HepG2 (cell line): Measurements from ENCODE around the gene TUBB. TPM values are rescaled to one million over a fixed set of nuclear protein-coding genes. Genes with fewer than 3 reads are reported as not detected.
A peak's percentile ranks its signal among the peaks of the same experiment; 100 is the strongest.

Experiments
- ADNP ChIP-seq: sonication (generic); formaldehyde crosslinking; IDR thresholded peaks from 2 replicates; pipeline ENCODE4 v1.4.0; 2020; ENCODE audit warnings: missing genetic modification reagents
- HNRNPK ChIP-seq: fragments of 200-400 bp; formaldehyde crosslinking; IDR thresholded peaks from 2 replicates; pipeline ENCODE4 v1.6.1; 2018; ENCODE audit warnings: low read length, low read depth, moderate library complexity, mild to moderate bottlenecking; ENCODE audit not compliant: poor library complexity, severe bottlenecking
- HNRNPUL1 ChIP-seq: fragments of 200-400 bp; formaldehyde crosslinking; IDR thresholded peaks from 2 replicates; pipeline ENCODE4 v1.6.1; 2017; ENCODE audit warnings: low read depth, mild to moderate bottlenecking, low read length, moderate library complexity
- HOXA3 ChIP-seq: sonication (generic); formaldehyde crosslinking; IDR thresholded peaks from 2 replicates; pipeline ENCODE4 v1.5.0; 2020; ENCODE audit warnings: missing genetic modification reagents
- RFX1 ChIP-seq: fragments of 450-650 bp; IDR thresholded peaks from 2 replicates; pipeline ENCODE4 v1.6.1; 2017
- RNF2 ChIP-seq: fragments of 450-650 bp; conservative IDR thresholded peaks from 2 replicates; pipeline ENCODE4 v1.6.1; 2016; ENCODE audit warnings: low read depth
- SMARCE1 ChIP-seq: fragments of 450-650 bp; IDR thresholded peaks from 2 replicates; pipeline ENCODE4 v1.6.1; 2017; ENCODE audit warnings: borderline replicate concordance
- SPEN ChIP-seq: sonication (generic); formaldehyde crosslinking; IDR thresholded peaks from 2 replicates; pipeline ENCODE4 v1.5.1; 2020; ENCODE audit warnings: low read depth, mild to moderate bottlenecking, missing genetic modification reagents
- ZNF136 ChIP-seq: sonication (generic); formaldehyde crosslinking; IDR thresholded peaks from 2 replicates; pipeline ENCODE4 v1.8.1; 2022; ENCODE audit warnings: low read depth, mild to moderate bottlenecking, moderate library complexity, missing genetic modification reagents
- ZNF235 ChIP-seq: sonication (generic); formaldehyde crosslinking; IDR thresholded peaks from 2 replicates; pipeline ENCODE4 v1.8.1; 2023; ENCODE audit warnings: mild to moderate bottlenecking, missing genetic modification reagents, borderline replicate concordance
- ZNF24 ChIP-seq: fragments of 450-650 bp; IDR thresholded peaks from 2 replicates; pipeline ENCODE4 v1.6.1; 2017; ENCODE audit warnings: antibody characterized with exemption, mild to moderate bottlenecking
- ZNF775 ChIP-seq: sonication (generic); formaldehyde crosslinking; IDR thresholded peaks from 2 replicates; pipeline ENCODE4 v1.4.0; 2020; ENCODE audit warnings: missing genetic modification reagents, mild to moderate bottlenecking, moderate library complexity, borderline replicate concordance
- polyA plus RNA-seq, 8 experiments: library from polyadenylated mRNA; depleted of rRNA in 3 of 8; stranded (reverse) in 7 of 8; unstranded in 1 of 8; fragments of >200 nt; fragmentation: Illumina TruSeq in 4 of 8; extraction: Trizol in 4 of 8; gene quantifications; 2 replicates each; pipeline versions ENCODE4 v1.2.1 to v1.2.3, GENCODE V29; 2011 to 2016; ENCODE audit warnings: low read depth in 4 of 8, missing spikeins in 1 of 8, mixed read lengths in 1 of 8; ENCODE audit not compliant: insufficient read depth in 1 of 8
- total RNA-seq, 5 experiments: library from RNA; depleted of rRNA; stranded (reverse); fragments of >200 nt; fragmentation: Illumina TruSeq; extraction: Trizol; gene quantifications; 2 replicates each; pipeline ENCODE4 v1.2.3, GENCODE V29; 2016; ENCODE audit warnings: low read depth in 1 of 5
- TF ChIP-seq, protein P1 (sequence below): sonication (generic); formaldehyde crosslinking; conservative IDR thresholded peaks from 2 replicates; pipeline ENCODE4 v1.4.0; 2020; ENCODE audit warnings: missing genetic modification reagents
- TF ChIP-seq, protein P2 (sequence below): sonication (generic); formaldehyde crosslinking; IDR thresholded peaks from 2 replicates; pipeline ENCODE4 v1.4.0; 2020; ENCODE audit warnings: missing genetic modification reagents
- TF ChIP-seq, protein P3 (sequence below): sonication (generic); formaldehyde crosslinking; IDR thresholded peaks from 2 replicates; pipeline ENCODE4 v1.8.1; 2022; ENCODE audit warnings: mild to moderate bottlenecking, missing genetic modification reagents
- TF ChIP-seq, protein P4 (sequence below): IDR thresholded peaks from 2 replicates; pipeline ENCODE4 v1.6.1; 2016; ENCODE audit warnings: low read depth
- TF ChIP-seq, protein P5 (sequence below): sonication (generic); formaldehyde crosslinking; conservative IDR thresholded peaks from 2 replicates; pipeline ENCODE4 v1.4.0; 2020; ENCODE audit warnings: missing genetic modification reagents
- TF ChIP-seq, protein P6 (sequence below): sonication (generic); formaldehyde crosslinking; IDR thresholded peaks from 2 replicates; pipeline ENCODE4 v1.4.0; 2020; ENCODE audit warnings: missing genetic modification reagents, borderline replicate concordance
- TF ChIP-seq, protein P7 (sequence below): sonication (generic); formaldehyde crosslinking; IDR thresholded peaks from 2 replicates; pipeline ENCODE4 v1.8.1; 2023; ENCODE audit warnings: mild to moderate bottlenecking, missing genetic modification reagents, borderline replicate concordance

Gene TUBB
- total and polyA plus RNA-seq, 2 of the 13 experiments (the other 11 are each of a cell fraction or from before 2014, with no cell fraction given), result 911 to 1,163 TPM

DNA sequence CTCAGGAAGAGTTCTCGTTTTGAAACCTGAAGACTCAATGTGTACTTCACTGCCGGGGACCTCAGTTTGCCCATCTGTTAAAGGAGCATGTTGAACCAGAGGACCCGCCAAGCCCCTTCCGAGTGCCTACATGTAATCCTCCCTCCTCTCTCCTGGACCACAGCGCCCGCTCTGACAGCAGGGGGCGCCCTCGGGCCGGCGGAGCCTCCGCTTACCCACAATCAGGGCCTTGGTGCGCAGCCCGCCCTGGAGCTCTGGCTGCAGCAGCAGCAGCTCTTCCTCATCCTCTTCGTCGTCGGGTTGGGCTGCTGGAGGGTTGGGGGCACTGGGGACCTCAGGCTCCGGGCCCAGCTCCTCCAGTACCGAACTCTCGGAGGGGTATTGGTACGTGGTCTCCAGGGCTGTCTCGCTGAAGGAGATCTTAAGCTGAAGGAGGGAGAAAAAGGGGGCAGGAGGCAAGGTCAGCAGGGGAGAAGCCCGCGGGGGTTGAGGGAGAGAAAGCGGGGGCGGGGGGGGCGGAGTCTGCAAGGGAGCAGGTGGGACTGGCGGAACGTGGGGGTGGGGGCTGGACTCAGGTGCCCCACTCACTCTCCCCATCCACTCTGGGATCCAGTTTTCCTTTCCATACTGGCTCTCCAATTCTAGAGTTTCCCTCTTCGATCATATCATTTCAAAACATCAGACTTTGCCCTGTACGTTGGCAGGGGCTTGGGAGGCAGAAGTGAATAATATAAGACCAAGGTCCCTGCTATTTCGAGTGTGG lies 41.0 kb upstream of the TUBB start (continued):
- TF ChIP-seq, protein P1, sequence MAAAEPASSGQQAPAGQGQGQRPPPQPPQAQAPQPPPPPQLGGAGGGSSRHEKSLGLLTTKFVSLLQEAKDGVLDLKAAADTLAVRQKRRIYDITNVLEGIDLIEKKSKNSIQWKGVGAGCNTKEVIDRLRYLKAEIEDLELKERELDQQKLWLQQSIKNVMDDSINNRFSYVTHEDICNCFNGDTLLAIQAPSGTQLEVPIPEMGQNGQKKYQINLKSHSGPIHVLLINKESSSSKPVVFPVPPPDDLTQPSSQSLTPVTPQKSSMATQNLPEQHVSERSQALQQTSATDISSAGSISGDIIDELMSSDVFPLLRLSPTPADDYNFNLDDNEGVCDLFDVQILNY, result no peak
- peak; percentile 66; the same call in 1 of the 2 replicates for TF ChIP-seq ZNF775 (CRISPR knock-in tag)
- TF ChIP-seq ZNF24, result 0 out of 2 replicates have a peak, but pooled peaks have one; percentile 36
- TF ChIP-seq, protein P2, sequence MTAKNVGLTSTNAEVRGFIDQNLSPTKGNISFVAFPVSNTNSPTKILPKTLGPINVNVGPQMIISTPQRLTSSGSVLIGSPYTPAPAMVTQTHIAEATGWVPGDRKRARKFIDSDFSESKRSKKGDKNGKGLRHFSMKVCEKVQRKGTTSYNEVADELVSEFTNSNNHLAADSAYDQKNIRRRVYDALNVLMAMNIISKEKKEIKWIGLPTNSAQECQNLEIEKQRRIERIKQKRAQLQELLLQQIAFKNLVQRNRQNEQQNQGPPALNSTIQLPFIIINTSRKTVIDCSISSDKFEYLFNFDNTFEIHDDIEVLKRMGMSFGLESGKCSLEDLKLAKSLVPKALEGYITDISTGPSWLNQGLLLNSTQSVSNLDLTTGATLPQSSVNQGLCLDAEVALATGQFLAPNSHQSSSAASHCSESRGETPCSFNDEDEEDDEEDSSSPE (CRISPR knock-in tag), result peak; percentile 56
- TF ChIP-seq RFX1, result no peak
- no peak for TF ChIP-seq RNF2
- TF ChIP-seq, protein P3, sequence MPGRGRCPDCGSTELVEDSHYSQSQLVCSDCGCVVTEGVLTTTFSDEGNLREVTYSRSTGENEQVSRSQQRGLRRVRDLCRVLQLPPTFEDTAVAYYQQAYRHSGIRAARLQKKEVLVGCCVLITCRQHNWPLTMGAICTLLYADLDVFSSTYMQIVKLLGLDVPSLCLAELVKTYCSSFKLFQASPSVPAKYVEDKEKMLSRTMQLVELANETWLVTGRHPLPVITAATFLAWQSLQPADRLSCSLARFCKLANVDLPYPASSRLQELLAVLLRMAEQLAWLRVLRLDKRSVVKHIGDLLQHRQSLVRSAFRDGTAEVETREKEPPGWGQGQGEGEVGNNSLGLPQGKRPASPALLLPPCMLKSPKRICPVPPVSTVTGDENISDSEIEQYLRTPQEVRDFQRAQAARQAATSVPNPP (CRISPR knock-in tag), result peak; percentile 74; the same call in 1 of the 2 replicates
- no peak for TF ChIP-seq HNRNPUL1
- TF ChIP-seq, protein P4, sequence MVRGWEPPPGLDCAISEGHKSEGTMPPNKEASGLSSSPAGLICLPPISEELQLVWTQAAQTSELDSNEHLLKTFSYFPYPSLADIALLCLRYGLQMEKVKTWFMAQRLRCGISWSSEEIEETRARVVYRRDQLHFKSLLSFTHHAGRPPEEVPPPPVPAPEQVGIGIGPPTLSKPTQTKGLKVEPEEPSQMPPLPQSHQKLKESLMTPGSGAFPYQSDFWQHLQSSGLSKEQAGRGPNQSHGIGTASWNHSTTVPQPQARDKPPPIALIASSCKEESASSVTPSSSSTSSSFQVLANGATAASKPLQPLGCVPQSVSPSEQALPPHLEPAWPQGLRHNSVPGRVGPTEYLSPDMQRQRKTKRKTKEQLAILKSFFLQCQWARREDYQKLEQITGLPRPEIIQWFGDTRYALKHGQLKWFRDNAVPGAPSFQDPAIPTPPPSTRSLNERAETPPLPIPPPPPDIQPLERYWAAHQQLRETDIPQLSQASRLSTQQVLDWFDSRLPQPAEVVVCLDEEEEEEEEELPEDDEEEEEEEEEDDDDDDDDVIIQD, result 0 out of 2 replicates have a peak, but pooled peaks have one; percentile 43
- TF ChIP-seq SPEN, result peak; percentile 65; the same call in 1 of the 2 replicates
- peak; percentile 56 for TF ChIP-seq HOXA3 (CRISPR knock-in tag)
- TF ChIP-seq, protein P5, sequence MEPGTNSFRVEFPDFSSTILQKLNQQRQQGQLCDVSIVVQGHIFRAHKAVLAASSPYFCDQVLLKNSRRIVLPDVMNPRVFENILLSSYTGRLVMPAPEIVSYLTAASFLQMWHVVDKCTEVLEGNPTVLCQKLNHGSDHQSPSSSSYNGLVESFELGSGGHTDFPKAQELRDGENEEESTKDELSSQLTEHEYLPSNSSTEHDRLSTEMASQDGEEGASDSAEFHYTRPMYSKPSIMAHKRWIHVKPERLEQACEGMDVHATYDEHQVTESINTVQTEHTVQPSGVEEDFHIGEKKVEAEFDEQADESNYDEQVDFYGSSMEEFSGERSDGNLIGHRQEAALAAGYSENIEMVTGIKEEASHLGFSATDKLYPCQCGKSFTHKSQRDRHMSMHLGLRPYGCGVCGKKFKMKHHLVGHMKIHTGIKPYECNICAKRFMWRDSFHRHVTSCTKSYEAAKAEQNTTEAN (CRISPR knock-in tag), result no peak
- 0 out of 2 replicates have a peak, but pooled peaks have one; percentile 33 for TF ChIP-seq ZNF136 (CRISPR knock-in tag)
- TF ChIP-seq, protein P6, sequence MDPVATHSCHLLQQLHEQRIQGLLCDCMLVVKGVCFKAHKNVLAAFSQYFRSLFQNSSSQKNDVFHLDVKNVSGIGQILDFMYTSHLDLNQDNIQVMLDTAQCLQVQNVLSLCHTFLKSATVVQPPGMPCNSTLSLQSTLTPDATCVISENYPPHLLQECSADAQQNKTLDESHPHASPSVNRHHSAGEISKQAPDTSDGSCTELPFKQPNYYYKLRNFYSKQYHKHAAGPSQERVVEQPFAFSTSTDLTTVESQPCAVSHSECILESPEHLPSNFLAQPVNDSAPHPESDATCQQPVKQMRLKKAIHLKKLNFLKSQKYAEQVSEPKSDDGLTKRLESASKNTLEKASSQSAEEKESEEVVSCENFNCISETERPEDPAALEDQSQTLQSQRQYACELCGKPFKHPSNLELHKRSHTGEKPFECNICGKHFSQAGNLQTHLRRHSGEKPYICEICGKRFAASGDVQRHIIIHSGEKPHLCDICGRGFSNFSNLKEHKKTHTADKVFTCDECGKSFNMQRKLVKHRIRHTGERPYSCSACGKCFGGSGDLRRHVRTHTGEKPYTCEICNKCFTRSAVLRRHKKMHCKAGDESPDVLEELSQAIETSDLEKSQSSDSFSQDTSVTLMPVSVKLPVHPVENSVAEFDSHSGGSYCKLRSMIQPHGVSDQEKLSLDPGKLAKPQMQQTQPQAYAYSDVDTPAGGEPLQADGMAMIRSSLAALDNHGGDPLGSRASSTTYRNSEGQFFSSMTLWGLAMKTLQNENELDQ, result no peak
- peak; percentile 70; the same call in 1 of the 2 replicates for TF ChIP-seq ZNF235 (CRISPR knock-in tag)
- TF ChIP-seq, protein P7, sequence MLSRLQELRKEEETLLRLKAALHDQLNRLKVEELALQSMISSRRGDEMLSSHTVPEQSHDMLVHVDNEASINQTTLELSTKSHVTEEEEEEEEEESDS (CRISPR knock-in tag), result no peak
- no peak for TF ChIP-seq HNRNPK
- 0 out of 2 replicates have a peak, but pooled peaks have one; percentile 7 for TF ChIP-seq SMARCE1
- TF ChIP-seq ADNP (CRISPR knock-in tag), result no peak
